BJ (cell line): Measurements from ENCODE around the gene COL7A1. TPM values are rescaled to one million over a fixed set of nuclear protein-coding genes. Genes with fewer than 3 reads are reported as not detected.

Experiments used
- CTCF ChIA-PET: fragments of 350-600 bp; formaldehyde crosslinking; extraction: SDS; loops from one replicate; lab custom pipeline; 2021; ENCODE audit warnings: antibody characterized with exemption, inconsistent platforms; lab: Yijun Ruan, JAX
- POLR2A ChIA-PET: fragments of 300-600 bp; sonication (Branson Sonifier 250); formaldehyde crosslinking; extraction: SDS; loops from one replicate; lab custom pipeline; 2021; ENCODE audit warnings: antibody characterized with exemption; lab: Charles Lee
- DNase-seq: peaks from one replicate; pipeline ENCODE4 v3.0.0-alpha.2; 2011; ENCODE audit warnings: low read depth
- H3K27me3 ChIP-seq: 2 replicates; pipeline ENCODE4 v1.6.0; 2011; ENCODE audit warnings: low read length; ENCODE audit not compliant: control insufficient read depth, insufficient read depth
- H3K36me3 ChIP-seq: 2 replicates; pipeline ENCODE4 v1.5.1; 2011; ENCODE audit warnings: low read length; ENCODE audit not compliant: control insufficient read depth, insufficient read depth
- H3K4me3 ChIP-seq: 2 replicates; pipeline ENCODE4 v1.5.1; 2011; ENCODE audit warnings: low read depth, mild to moderate bottlenecking, control low read depth, low read length
- polyA plus RNA-seq: library from polyadenylated mRNA; depleted of rRNA; stranded (reverse); fragments of >200 nt; gene quantifications from 2 replicates; pipeline ENCODE4 v1.2.3, GENCODE V29; 2011
- TF ChIP-seq, protein P1 (sequence below): IDR thresholded peaks from 2 replicates; pipeline ENCODE4 v1.5.1; 2011; ENCODE audit warnings: low read depth, mild to moderate bottlenecking, control low read depth, inconsistent platforms, low read length, moderate library complexity; ENCODE audit not compliant: insufficient read depth

The COL7A1 gene
- polyA plus RNA-seq, 1 experiment, result 60.8 TPM

DNA sequence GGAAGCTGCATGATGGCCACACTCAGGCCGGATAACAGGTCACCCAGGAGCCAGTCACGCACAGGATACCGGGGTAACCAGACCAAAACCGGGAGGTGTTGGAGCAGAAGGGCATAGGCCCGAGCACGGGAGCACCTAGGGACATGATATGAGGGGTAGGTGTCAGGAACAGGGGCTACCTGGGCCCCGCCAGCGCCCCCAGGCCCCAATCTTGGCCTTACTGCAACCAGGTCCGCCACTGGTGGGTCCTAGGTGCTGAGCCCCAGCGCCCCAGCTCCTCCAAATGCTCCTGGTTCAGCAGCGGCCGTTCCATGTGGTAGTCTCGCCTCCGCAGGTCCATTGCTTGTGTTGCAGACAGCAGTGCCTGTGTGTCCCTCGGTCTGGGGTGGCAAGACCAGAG, 38.1 kb upstream of the COL7A1 start:
- DNase-seq, result no peak
- peaks cover 36% of the 10 kb centered on the region for H3K36me3 ChIP-seq
- POLR2A ChIA-PET, result interaction anchor here (0.6 kb wide), 1 partner anchor 10 kb away, joined by 6 read pairs; no protein-coding TSS in a partner anchor
- H3K4me3 ChIP-seq, result no peak overlapping the region
- no peaks in the 10 kb centered on the region for H3K27me3 ChIP-seq
- CTCF ChIA-PET, result interaction anchor here (1.5 to 3.6 kb wide), 4 partner anchors 9 to 75 kb away, joined by 6 to 36 read pairs (median 26); partner anchors contain the start of genes CELSR3 and TMEM89
- TF ChIP-seq, protein P1, sequence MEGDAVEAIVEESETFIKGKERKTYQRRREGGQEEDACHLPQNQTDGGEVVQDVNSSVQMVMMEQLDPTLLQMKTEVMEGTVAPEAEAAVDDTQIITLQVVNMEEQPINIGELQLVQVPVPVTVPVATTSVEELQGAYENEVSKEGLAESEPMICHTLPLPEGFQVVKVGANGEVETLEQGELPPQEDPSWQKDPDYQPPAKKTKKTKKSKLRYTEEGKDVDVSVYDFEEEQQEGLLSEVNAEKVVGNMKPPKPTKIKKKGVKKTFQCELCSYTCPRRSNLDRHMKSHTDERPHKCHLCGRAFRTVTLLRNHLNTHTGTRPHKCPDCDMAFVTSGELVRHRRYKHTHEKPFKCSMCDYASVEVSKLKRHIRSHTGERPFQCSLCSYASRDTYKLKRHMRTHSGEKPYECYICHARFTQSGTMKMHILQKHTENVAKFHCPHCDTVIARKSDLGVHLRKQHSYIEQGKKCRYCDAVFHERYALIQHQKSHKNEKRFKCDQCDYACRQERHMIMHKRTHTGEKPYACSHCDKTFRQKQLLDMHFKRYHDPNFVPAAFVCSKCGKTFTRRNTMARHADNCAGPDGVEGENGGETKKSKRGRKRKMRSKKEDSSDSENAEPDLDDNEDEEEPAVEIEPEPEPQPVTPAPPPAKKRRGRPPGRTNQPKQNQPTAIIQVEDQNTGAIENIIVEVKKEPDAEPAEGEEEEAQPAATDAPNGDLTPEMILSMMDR, result no peak

- no peak overlapping the region for H3K4me3 ChIP-seq
- no peaks in the 10 kb centered on the region for H3K27me3 ChIP-seq
- DNase-seq, result no peak
- TF ChIP-seq, protein P1, result no peak
- H3K36me3 ChIP-seq, result peaks cover 44% of the 10 kb centered on the region
- POLR2A ChIA-PET, result no interaction called here
- CTCF ChIA-PET, result interaction anchor here (1.7 kb wide), 1 partner anchor 20 kb away, joined by 5 read pairs; no protein-coding TSS in a partner anchor
Measured at GRCh38 chr3:48631516-48632448, 36.7 kb upstream of the COL7A1 start.

GRCh38 chr3:48630833-48631232, 35.7 kb upstream of the COL7A1 start:
- Histone ChIP-seq H3K4me3 (no peak overlapping the region), H3K36me3 (peaks cover 51% of the 10 kb centered on the region), H3K27me3 (no peaks in the 10 kb centered on the region)
- DNase-seq, result no peak
- TF ChIP-seq, protein P1, result no peak
- POLR2A ChIA-PET, result no interaction called here
- CTCF ChIA-PET, result interaction anchor here (1.7 kb wide), 1 partner anchor 19 kb away, joined by 5 read pairs; no protein-coding TSS in a partner anchor

DNA sequence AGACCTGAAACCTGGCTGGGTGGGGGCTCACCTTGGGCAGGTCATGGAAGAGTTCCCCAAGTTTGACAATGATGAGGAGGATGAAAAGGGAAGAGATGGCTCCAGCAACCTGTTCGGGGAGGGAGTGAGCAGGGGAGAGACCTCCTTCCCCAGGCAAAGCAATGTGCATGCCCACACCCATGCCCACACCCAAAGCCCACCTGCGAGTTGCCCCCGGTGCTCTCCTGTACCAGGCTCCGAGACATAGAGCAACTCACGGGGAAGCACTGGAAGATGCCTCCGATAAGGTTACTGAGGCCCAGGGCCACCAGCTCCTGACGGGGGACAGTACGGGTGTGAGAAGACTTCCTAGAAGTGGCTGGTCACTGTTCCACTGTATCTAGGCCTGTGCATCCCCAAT, 35.3 kb upstream of the COL7A1 start:
- Histone ChIP-seq H3K36me3 (peaks cover 53% of the 10 kb centered on the region), H3K27me3 (no peaks in the 10 kb centered on the region), H3K4me3 (no peak overlapping the region)
- TF ChIP-seq, protein P1, result no peak
- ChIA-PET CTCF (interaction anchor here (1.7 kb wide), 1 partner anchor 19 kb away, joined by 5 read pairs; no protein-coding TSS in a partner anchor), POLR2A (no interaction called here)
- DNase-seq, result no peak

DNA sequence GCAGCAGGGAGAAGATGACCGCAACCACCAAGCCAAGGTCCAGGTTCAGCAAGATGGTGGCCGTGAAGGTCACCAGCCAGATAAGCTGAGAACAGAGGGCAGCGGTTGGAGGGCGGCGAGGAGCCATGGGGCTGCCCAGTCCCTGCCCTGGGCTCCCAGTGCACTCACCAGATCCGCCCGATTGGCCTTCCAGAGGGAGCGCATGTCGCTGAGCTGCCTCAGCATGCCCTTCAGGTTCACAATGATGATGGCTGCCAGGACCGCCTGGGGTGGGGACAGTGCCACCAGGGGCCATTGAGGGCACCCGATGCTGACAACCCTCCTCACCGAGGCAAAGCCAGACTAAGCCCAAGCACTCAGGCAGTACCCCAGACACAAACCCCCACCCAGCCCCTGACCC, 34.8 kb upstream of the COL7A1 start:
- CTCF ChIA-PET, result interaction anchor here (0.8 kb wide), 1 partner anchor 72 kb away, joined by 4 read pairs; no protein-coding TSS in a partner anchor
- no peak for DNase-seq
- POLR2A ChIA-PET, result no interaction called here
- TF ChIP-seq, protein P1, result no peak
- Histone ChIP-seq H3K4me3 (no peak overlapping the region), H3K36me3 (peaks cover 57% of the 10 kb centered on the region), H3K27me3 (no peaks in the 10 kb centered on the region)
